Loucy (cell line): ENCODE data around the gene VSTM2B.

ENCODE experiments used
- H2AFZ ChIP-seq: fragments of 200-600 bp; sonication (generic); 2 replicates; pipeline ENCODE4 v1.6.0; 2016; ENCODE audit warnings: antibody characterized with exemption, mild to moderate bottlenecking, low read length, moderate library complexity
- H3F3A ChIP-seq: fragments of 200-600 bp; 2 replicates; pipeline ENCODE4 v1.6.0; 2016; ENCODE audit warnings: antibody characterized with exemption, low read depth, mild to moderate bottlenecking
- H3K27me3 ChIP-seq: fragments of 200-600 bp; sonication (generic); 2 replicates; pipeline ENCODE4 v1.6.1; 2014; ENCODE audit warnings: low read length, mild to moderate bottlenecking; ENCODE audit not compliant: insufficient read depth, poor library complexity, severe bottlenecking
- H3K36me3 ChIP-seq: fragments of 200-600 bp; sonication (generic); 2 replicates; pipeline ENCODE4 v1.6.1; 2016; ENCODE audit warnings: low read length; ENCODE audit not compliant: insufficient read depth
- H3K4me1 ChIP-seq: fragments of 200-600 bp; sonication (generic); 2 replicates; pipeline ENCODE4 v1.5.1; 2014; ENCODE audit warnings: low read length, mild to moderate bottlenecking; ENCODE audit not compliant: insufficient read depth, poor library complexity, severe bottlenecking
- H3K4me2 ChIP-seq: fragments of 200-600 bp; sonication (generic); 2 replicates; pipeline ENCODE4 v1.6.0; 2014; ENCODE audit warnings: antibody characterized with exemption, low read length, low read depth, mild to moderate bottlenecking; ENCODE audit not compliant: poor library complexity, severe bottlenecking
- H3K4me3 ChIP-seq: fragments of 200-600 bp; sonication (generic); 2 replicates; pipeline ENCODE4 v1.5.1; 2014; ENCODE audit warnings: low read length, mild to moderate bottlenecking, mixed read lengths; ENCODE audit not compliant: poor library complexity, severe bottlenecking
- H3K79me2 ChIP-seq: fragments of 200-600 bp; sonication (generic); 2 replicates; pipeline ENCODE4 v1.6.1; 2014; ENCODE audit warnings: low read length; ENCODE audit not compliant: insufficient read depth
- H3K9ac ChIP-seq: fragments of 200-600 bp; sonication (generic); 2 replicates; pipeline ENCODE4 v1.6.0; 2014; ENCODE audit warnings: mild to moderate bottlenecking, low read depth, low read length, moderate library complexity; ENCODE audit not compliant: poor library complexity, severe bottlenecking
- H3K9me2 ChIP-seq: fragments of 200-600 bp; sonication (generic); replicated peaks from 2 replicates; pipeline ENCODE4 v1.6.1; 2016; ENCODE audit warnings: low read depth, low read length, mixed read lengths
- H3K9me3 ChIP-seq: fragments of 200-600 bp; sonication (generic); 2 replicates; pipeline ENCODE4 v1.6.1; 2014; ENCODE audit warnings: mild to moderate bottlenecking, antibody characterized with exemption, low read length, low read depth; ENCODE audit not compliant: insufficient read depth
- H4K20me1 ChIP-seq: fragments of 200-600 bp; sonication (generic); 2 replicates; pipeline ENCODE4 v1.6.0; 2014; ENCODE audit warnings: antibody characterized with exemption, low read length, mild to moderate bottlenecking; ENCODE audit not compliant: insufficient read depth, poor library complexity, severe bottlenecking
- CTCF ChIP-seq: fragments of 200-600 bp; sonication (generic); conservative IDR thresholded peaks from 2 replicates; pipeline ENCODE4 v1.5.1; 2014; ENCODE audit warnings: mild to moderate bottlenecking, antibody characterized with exemption, low read length
- EZH2phosphoT487 ChIP-seq: fragments of 200-600 bp; IDR thresholded peaks from 2 replicates; pipeline ENCODE4 v1.6.1; 2018; ENCODE audit warnings: antibody characterized with exemption, mild to moderate bottlenecking, moderate library complexity, borderline replicate concordance

VSTM2B gene

GRCh38 chr19:29524201-29524911 lies 1.4 kb upstream of the VSTM2B start:
- TF ChIP-seq EZH2phosphoT487: no peak
- TF ChIP-seq CTCF: no peak
- no peak overlapping the region for H3K4me2 ChIP-seq
- H3F3A ChIP-seq: no peaks in the 10 kb centered on the region
- no peaks in the 10 kb centered on the region for H3K4me1 ChIP-seq
- no peaks in the 10 kb centered on the region for H3K27me3 ChIP-seq
- H3K9me2 ChIP-seq: no peaks in the 10 kb centered on the region
- no peak overlapping the region for H3K4me3 ChIP-seq
- H3K9ac ChIP-seq: no peak overlapping the region
- H2AFZ ChIP-seq: no peak overlapping the region
- H3K36me3 ChIP-seq: no peaks in the 10 kb centered on the region
- H3K79me2 ChIP-seq: no peaks in the 10 kb centered on the region
- peaks cover 4% of the 10 kb centered on the region; the same call in 1 of the 2 replicates for H3K9me3 ChIP-seq
- H4K20me1 ChIP-seq: no peaks in the 10 kb centered on the region

GRCh38 chr19:29524912-29525831 lies 622 bp upstream of the VSTM2B start:
- no peak overlapping the region for H2AFZ ChIP-seq
- peaks cover 4% of the 10 kb centered on the region; the same call in 1 of the 2 replicates for H3K9me3 ChIP-seq
- H3K79me2 ChIP-seq: no peaks in the 10 kb centered on the region
- H3K4me2 ChIP-seq: no peak overlapping the region
- TF ChIP-seq CTCF: no peak
- TF ChIP-seq EZH2phosphoT487: no peak
- H4K20me1 ChIP-seq: no peaks in the 10 kb centered on the region
- H3K9me2 ChIP-seq: no peaks in the 10 kb centered on the region
- no peaks in the 10 kb centered on the region for H3K27me3 ChIP-seq
- H3K4me3 ChIP-seq: no peak overlapping the region
- H3K9ac ChIP-seq: no peak overlapping the region
- H3F3A ChIP-seq: no peaks in the 10 kb centered on the region
- H3K36me3 ChIP-seq: no peaks in the 10 kb centered on the region
- no peaks in the 10 kb centered on the region for H3K4me1 ChIP-seq

GRCh38 chr19:29526730-29527499 lies 1.1 kb downstream of the VSTM2B start:
- H3K9me3 ChIP-seq: no peaks in the 10 kb centered on the region; the same call in 1 of the 2 replicates
- no peak overlapping the region for H3K4me3 ChIP-seq
- H3F3A ChIP-seq: no peaks in the 10 kb centered on the region
- no peaks in the 10 kb centered on the region for H3K27me3 ChIP-seq
- no peak overlapping the region for H2AFZ ChIP-seq
- no peaks in the 10 kb centered on the region for H3K79me2 ChIP-seq
- no peaks in the 10 kb centered on the region for H3K9me2 ChIP-seq
- no peaks in the 10 kb centered on the region for H4K20me1 ChIP-seq
- H3K36me3 ChIP-seq: no peaks in the 10 kb centered on the region
- no peak overlapping the region for H3K4me2 ChIP-seq
- no peak overlapping the region for H3K9ac ChIP-seq
- H3K4me1 ChIP-seq: no peaks in the 10 kb centered on the region
- TF ChIP-seq EZH2phosphoT487: no peak
- TF ChIP-seq CTCF: no peak
